ENCODE measurements around the gene SHLD1.

- no peak for TF ChIP-seq CTCF (optimal IDR thresholded peaks at IDR 0.05 in 1 of 3, IDR thresholded peaks at IDR 0.05 in 1 of 3, conservative IDR thresholded peaks at IDR 0.05 in 1 of 3; ENCODE audit: extremely low read depth in 1 of 3, insufficient read depth in 2 of 3, low read length in 3 of 3)
- no peak for TF ChIP-seq EZH2 (IDR thresholded peaks at IDR 0.05; ENCODE audit: low read length)
These were observed 8.2 kb upstream of the SHLD1 start for GRCh38 chr20:5742041-5742440.

Measured in keratinocyte (primary cell).